CD1c-positive myeloid dendritic cell (primary cell): ENCODE results near the gene COL4A3.

Source experiments
- DNase-seq: peaks from one replicate; pipeline ENCODE4 v3.0.0-alpha.2; 2016; ENCODE audit errors: extremely low spot score

COL4A3 gene

DNA sequence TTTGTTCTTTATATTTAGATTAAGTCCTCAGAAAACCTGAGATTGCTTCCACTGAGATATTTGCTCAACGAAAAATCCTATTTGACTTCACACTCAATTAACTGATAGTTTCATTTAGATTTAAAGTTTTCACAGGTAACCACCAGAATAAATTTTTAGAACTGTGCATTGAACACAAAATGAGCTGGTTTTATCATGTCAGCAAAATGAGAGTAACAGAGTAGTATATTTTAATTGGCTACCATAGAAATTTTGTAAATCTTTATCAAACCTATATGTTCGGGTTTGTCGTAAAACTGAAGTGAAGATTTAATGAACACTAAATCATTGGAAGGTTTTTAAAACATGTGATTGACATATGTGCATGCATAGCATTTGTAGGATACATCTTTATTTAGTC is 127.9 kb downstream of the COL4A3 start:
- DNase-seq: no peak

- DNase-seq: no peak
These were observed 129.1 kb downstream of the COL4A3 start for GRCh38 chr2:227293531-227293930.

DNA sequence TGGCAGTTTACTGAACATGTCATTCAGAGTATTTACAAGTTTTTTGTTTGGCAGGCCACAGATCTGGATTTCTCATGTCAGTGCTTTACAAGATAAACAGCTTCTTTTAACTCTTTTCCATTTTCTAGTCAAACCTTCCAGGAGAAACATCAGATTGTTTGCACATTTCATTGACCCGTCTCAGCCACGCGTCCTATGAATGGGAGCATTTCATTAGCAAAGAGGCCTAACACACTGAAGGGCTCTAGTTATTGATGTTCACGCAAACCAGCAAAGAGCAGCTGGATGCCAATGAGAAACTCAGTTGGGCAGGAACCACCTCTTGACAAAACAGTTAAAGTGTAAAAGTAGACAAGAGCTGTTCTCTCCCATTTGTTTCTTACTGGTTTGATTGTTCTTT is 131.4 kb downstream of the COL4A3 start:
- no peak for DNase-seq

- no peak for DNase-seq
These were observed 132.4 kb downstream of the COL4A3 start for GRCh38 chr2:227296671-227297405.

- no peak for DNase-seq
These were observed 137.1 kb downstream of the COL4A3 start for GRCh38 chr2:227301523-227301922.

- DNase-seq: no peak
These were observed 144.4 kb downstream of the COL4A3 start for GRCh38 chr2:227308784-227309183.

GRCh38 chr2:227310756-227311110 is 146.3 kb downstream of the COL4A3 start:
- DNase-seq: no peak

- DNase-seq: no peak
These were observed 147.6 kb downstream of the COL4A3 start for GRCh38 chr2:227311861-227312506.

GRCh38 chr2:227312579-227312978 is 148.2 kb downstream of the COL4A3 start:
- no peak for DNase-seq

- DNase-seq: no peak
These were observed 148.9 kb downstream of the COL4A3 start for GRCh38 chr2:227313310-227313709.

- DNase-seq: no peak
These were observed 153.4 kb downstream of the COL4A3 start for GRCh38 chr2:227317834-227318233.

DNA sequence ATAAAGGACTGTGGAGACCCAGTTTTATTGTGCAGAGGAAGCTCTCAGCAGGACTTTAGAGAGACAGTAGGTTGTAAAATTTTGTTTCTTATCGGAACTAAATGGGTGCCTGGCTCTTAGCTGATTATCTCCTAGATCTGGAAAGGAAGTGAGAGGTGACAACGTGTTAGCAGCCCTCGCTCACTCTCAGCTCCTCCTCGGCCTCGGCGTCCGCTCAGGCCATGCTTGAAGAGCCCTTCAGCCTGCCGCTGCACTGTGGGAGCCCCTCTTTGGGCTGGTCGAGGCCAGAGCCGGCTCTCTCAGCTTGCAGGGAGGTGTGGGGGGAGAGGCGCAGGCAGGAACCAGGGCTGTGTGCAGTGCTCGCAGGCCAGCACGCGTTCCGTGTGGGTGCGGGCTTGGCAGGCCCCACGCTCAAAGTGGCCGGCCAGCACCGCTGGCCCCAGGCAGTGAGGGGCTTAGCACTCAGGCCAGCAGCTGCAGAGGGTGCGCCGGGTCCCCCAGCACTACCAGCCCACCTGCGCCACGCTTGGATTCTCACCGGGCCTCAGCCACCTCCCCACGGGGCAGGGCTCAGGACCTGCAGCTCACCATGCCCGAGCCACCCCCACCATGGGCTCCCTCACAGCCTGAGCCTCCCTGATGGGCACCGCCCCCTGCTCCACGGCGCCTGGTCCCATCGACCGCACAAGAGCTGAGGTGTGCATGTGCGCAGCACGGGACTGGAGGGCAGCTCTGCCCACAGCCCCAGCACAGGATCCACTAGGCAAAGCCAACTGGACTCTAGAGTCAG is 156.1 kb downstream of the COL4A3 start:
- no peak for DNase-seq

DNA sequence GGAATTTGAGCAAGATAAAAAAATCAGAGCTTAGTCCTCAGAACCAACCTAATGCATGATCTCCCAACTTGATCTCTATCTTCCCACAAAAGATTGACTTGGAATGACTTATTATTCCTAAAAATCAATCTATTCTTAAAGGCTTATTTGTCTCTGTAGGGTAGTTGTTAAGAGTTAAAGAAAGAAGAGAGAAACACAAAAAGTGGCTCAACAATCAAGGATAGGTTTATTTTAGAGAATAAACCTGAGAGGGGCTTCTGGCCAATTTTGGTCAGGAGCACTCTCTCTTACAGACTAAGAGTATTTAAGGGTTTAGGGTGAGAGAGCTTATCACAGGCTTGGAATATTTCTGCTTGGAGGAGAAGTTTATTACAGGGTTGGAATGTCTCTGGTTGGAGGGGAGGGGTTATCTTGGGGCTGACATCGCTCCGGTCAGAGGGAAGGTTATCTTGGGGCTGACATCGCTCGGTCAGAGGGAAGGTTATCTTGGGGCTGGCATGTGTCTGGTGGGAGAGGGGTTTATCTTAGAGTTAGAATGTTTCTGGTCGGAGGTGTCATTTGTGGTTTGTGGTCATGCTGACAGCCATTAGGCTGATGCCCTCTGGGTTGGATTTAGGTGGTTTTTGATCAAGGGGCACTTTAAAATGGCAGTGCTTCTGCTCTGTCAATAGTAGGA is 158.2 kb downstream of the COL4A3 start:
- DNase-seq: no peak

- DNase-seq: no peak
These were observed 159.4 kb downstream of the COL4A3 start for GRCh38 chr2:227323818-227324217.

DNA sequence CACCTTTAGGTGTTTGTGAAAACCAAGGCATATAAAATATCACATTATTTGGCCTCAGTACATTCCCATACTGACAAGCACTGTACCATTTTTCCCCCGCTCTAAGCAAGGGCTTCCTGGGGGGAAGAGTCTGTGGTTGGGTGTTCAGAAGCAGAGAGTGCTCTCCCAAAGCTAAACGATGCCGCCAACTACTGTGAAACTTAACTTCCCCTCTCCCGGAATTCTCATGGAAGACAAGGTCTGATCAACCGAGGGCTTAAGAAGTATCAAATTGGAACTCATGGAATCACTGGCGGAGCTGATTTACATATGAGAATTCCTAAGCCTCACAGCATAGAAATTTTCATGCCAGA is 160.2 kb downstream of the COL4A3 start:
- DNase-seq: no peak

GRCh38 chr2:227324995-227325838 is 160.8 kb downstream of the COL4A3 start, which contains the start of gene MFF:
MFF (plus strand) TSS chr2:227325251; CDS start chr2:227330666, 5,415 bp downstream.
- peak; percentile 97 for DNase-seq

- DNase-seq: peak; percentile 41
These were observed 161.4 kb downstream of the COL4A3 start for GRCh38 chr2:227325839-227326195.

- DNase-seq: no peak
These were observed 162.4 kb downstream of the COL4A3 start for GRCh38 chr2:227326783-227327182.

DNA sequence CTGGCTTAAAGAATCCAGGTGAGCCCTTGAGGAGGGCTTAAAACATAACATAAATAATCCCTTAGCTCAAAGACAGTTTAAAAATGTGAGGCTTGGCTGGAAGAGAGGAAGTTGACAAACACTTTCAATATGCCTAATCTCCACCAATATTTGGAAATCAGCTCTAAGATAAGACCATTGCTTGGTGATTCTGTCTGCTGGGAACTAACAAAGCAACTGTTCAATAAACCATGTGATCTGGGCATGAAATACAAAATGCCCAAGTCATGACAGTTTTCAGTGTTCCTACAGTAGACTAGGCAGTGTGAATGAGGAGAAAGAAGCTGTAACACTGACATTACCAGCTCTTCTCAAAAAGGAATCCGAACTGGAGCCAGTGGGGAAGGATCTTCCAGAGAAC is 171.3 kb downstream of the COL4A3 start:
- DNase-seq: peak; percentile 15

- no peak for DNase-seq
These were observed 173.0 kb downstream of the COL4A3 start for GRCh38 chr2:227337442-227337841.

DNA sequence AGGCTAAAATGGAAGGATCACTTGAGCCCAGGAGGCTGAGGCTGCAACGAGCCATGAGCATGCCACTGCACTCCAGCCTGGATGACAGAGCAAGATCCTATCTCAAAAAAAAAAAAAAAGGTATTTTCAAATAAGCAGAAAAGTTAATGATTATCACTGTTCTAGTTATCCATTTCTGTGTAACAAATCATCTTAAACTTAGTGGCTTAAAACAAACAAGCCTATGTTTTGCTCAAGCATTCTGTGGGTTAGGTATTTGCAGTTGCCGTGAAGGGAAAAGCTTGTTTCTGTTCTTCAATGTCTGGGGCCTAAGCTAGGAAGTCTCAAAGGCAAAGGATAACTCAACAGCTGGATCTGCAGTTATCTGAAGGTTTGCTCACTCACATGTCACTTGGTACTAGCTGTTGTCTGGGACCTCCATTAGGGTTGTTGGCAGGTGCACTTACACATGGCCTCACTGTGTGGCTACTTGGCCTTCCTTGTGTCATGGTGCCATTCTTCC is 174.7 kb downstream of the COL4A3 start:
- DNase-seq: no peak
